Stimulated activated CD4-positive, alpha-beta T cell treated with anti-CD3 and anti-CD28 coated beads, Interleukin-15, amount 100 ng/mL, for 1 hour (primary cell): ENCODE data around the gene SCO2.

Experiments
- DNase-seq, 2 donors: peaks; one replicate each; pipeline ENCODE4 v3.0.0-alpha.2; 2020; ENCODE audit warnings: low read depth in 1 of 2, low spot score in 1 of 2

The SCO2 gene

GRCh38 chr22:50502628-50503474 lies 22.5 kb downstream of the SCO2 start:
- DNase-seq: no peak

DNA sequence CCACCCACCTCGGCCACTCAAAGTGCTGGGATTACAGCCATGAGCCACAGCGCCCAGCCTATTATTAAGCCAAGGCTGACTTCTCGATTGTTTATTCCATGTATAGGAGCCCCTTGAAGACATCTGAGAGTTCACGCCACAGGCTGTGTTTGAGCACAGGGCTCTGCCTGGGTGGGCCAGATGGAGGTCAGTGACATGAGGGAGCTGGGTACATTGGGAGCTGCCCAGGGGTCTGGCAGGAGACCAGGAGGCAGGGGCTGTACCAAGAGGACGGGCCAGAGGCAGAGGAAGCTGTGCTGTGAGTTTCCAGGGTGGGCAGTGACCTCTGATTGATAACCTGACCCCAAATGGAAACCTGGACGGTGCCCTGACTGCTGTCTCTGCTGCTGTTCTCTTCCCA lies 23.3 kb downstream of the SCO2 start:
- no peak for DNase-seq

DNA sequence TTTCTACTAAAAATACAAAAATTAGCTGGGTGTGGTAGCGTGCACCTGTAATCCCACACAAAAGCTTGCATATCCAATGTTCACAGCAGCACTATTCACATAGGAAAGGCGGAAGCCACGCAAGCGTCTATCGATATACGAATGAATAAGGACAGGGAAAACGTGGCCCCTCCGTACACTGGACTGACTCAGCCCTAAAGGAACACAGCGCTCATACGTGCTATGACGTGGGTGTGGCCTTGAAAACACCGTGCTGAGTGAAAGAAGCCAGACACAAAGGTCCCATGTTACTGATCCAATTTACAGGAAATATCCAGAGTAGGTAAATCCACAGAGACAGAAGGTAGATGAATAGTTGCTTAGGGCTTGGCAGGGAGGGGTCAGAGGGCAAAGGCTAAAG lies 24.9 kb downstream of the SCO2 start:
- no peak for DNase-seq

GRCh38 chr22:50498322-50498890 lies 27.0 kb downstream of the SCO2 start:
- peak; percentile 38 to 40 for DNase-seq

GRCh38 chr22:50497093-50497492 lies 28.3 kb downstream of the SCO2 start:
- DNase-seq: no peak

DNA sequence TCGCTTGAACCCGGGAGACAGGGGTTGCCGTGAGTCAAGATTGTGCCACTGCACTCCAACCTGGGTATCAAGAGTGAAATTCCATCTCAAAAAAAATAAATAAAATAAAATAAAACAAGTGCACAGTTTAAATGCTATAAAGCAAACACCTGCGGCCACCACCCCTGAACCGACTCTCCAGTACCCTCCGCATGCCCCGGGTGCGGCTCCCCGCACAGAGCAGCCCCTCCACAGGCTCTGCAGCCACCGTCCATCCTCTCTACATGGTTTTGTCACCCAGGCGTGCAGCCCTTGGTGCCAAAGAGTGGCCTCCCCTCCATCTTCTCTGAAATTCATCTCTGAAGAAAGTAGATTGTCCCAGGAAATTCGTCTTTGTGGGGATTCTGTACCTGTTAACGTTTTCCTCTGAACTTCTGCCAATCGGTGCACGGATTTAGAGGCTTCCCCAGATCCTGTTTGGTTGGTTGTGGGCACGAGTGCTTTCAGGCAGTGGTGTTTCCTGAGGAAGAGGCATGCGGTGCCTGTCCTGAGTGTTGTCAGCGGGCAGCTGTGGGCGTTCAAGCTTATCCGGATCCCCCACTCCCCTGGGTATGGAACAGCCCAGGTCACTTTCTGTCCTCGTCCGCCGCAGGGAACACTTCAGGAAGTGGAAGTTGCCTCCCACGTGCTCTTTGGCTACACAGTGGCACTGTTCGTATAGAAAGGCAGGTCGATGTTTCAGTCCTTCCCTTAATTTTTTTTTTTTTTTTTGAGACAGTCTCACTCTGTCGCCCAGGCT lies 34.7 kb downstream of the SCO2 start:
- no peak for DNase-seq

DNA sequence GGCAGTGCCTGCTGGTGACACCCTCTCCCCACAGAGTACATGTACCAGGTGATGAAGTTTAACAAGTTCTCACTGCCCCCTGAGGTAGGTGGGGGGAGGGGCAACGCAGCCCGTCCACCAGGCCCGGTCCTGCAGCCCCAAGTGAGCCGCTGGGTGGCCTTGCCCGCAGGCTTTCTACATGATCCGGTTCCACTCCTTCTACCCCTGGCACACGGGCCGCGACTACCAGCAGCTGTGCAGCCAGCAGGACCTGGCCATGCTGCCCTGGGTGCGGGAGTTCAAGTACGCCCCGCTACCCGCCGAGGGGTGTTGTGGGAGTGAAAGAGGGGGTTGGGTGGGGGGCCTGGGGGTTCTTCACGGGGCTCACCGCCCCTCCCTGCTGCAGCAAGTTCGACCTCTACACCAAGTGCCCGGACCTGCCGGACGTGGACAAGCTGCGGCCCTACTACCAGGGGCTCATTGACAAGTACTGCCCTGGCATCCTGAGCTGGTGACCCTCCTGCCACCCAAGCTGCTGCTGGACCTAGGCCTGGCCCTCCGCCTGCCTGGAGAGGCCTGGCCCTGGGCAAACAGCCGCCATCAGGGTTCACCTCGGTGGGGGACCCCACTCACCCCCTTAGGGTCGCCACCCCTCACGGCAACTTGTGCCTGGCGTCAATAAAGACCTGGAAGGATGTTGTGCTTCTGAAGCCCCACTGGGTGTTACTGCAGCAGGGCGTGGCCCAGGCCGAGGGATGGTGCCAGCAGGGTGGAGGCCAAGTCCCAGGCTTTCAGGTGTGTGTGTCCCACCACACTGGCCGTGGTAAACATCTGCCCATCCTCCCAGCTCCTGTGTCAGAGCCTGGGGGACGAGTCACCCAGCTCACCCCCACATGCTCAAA lies 35.8 kb downstream of the SCO2 start:
- no peak for DNase-seq

DNA sequence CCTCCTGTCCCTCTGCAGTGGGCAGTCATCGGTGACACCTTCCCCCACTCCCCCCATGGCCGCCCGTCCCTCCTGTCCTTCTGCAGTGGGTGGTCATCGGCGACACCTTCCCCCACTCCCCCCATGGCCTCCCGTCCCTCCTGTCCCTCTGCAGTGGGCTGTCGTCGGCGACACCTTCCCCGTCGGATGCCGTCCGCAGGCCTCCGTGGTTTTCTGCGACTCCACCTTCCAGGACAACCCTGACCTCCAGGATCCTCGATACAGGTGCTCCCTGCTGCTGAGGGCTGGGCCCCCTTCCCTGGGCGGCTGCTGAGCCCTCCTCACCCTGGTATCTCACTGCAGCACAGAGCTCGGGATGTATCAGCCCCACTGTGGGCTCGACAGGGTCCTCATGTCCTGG lies 36.5 kb downstream of the SCO2 start:
- DNase-seq: no peak

DNA sequence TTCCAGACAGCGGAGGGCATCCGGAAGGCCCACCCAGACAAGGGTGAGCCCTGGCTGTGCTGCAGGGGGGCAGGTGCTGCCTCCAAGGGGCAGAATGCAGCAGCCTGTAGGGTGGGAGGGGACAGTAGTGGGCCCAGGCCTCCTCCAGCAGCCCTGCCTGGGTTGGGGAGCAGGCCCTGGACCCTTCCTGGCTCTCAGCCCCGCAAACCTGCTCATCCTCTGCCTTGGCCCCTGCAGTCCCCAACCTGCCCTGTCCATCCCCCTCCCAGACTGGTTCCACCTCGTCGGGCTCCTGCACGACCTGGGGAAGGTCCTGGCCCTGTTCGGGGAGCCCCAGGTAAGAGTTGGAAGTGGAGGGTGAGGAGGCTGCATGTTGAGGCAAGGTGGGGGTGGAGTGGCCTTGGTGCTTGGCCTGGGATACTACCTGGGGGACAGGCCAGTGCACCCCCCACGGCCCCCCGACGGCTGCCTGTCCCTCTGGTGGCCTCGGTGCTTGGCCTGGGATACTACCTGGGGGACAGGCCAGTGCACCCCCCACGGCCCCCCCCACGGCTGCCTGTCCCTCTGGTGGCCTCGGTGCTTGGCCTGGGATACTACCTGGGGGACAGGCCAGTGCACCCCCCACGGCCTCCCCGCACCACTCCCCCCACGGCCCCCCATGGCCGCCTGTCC lies 37.3 kb downstream of the SCO2 start:
- no peak for DNase-seq

GRCh38 chr22:50487290-50488005 lies 38.0 kb downstream of the SCO2 start:
- DNase-seq: no peak

DNA sequence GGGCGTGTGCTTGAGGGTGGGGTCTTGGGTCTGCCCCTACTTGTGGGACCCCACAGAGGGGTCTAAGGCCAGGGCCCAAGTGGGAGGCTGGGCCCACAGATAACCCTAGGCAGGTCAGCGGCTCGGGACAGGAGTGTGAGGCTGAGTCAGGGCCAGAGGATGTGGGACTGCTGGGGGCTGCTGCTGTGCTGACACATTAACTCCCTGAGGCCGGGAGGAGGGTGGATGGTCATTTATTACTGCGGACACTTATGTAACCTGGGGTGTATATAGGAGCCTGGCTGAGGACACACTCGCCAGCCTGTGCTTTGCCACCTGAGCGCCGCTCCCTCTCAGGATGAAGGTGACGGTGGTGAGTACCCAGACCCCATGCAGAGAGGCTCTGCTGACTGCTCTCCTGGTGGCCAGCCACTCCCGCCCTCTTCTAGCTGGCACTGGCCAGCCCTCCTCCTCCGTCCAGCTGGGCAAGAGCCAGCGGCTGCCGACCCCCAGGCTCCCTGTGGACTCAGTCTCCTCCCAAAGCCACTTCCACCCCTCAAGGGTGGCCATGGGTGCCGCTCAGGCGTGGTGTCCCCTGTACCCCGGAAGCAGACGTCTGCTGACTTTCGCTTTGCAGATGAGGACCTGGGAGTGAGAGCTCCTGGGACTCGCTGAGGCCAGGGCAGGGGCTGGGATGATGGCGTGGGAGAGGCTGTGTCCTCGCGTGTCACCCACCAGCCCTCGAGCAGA lies 38.7 kb downstream of the SCO2 start, which contains the start of gene MIOX:
Gene MIOX (plus strand): TSS at position 299 of the 729 bp plus-strand sequence. CDS start 39 bp downstream, at position 338.
- DNase-seq: no peak

DNA sequence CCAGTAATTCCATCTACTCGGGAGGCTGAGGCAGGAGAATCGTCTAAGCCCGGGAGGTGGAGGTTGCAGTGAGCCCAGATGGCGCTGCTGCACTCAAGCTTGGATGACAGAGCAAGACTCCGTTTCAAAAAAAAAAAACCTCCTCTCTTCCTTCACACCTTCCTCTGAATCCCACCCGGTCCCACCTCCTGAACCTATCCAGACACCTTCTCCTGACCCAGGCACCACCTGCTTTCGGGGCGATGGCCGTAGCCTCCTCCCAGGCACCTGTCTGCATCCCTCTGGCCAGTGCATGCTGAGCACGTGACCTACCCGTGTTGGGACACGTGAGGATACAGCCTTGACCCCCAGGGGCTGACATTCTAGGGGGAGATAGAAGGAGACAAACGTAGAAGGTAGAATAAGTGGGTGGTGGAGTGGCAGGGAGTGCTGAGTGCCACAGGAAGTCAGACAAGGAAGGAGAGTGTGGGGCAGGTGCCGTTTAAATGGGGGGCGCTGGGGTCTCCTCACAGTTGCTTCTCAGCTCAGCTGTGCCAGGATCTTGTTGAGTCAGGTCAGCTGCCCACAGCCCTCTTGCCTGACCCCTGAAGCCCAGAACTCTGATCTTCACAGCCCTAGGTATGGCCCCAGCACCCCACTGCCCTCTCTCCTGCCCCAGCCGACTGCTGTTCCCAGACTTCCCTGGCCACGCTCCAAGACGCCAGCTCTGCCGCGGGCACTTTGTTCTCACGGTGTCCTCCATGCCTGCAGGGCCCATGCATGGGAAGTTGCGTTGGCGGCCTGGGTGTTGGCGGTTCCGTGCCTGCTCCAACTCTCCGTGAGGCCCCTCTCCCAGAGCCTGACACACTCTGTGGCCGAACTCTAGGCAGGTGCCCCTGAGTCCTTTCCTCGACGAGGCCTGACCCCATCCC lies 39.9 kb downstream of the SCO2 start:
- no peak for DNase-seq

DNA sequence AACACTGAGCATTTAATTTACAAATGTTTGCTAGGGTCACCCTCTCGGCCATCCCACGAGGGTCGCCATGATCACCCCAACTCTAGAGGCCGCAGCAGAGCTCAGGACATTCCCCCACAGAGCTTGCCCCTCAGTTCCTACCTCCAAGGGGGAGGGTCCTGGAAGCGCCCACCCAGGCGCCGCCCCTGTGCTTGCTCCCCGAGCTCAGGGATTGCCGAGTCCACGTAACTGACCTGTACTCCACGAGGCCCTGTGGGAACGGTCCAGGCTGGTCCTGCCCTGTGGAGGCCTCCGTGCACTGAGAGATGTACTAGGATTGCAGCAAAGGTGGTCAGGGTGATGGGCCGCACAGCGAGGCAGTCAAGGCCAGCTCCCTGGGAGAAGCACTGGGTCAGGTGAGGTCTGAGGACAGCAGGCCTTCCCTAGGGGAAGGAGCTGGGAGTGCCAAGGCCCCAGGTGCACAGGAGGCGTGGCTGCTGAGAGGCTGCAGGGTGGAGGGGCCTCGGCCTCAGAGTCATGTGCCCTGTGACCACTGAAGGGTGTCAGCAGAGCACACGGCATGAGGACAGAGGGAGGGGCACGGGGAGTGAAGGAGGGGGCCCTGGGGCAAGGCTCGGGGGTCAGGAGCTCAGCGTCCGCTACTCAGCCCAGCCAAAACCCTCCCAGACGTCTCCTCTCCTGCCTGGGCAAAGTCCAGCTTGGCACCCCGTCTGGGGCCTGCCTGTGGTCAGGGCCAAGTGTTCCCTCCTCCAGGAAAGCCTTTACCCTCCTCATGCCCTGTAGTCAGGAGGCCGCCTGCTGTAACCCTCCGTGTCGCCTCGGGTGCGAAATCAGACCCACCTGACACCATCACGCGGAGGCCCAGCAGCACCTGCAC lies 41.2 kb downstream of the SCO2 start:
- no peak for DNase-seq

GRCh38 chr22:50483556-50483955 lies 41.8 kb downstream of the SCO2 start:
- no peak for DNase-seq

- DNase-seq: no peak
Measured at GRCh38 chr22:50483106-50483505, 42.3 kb downstream of the SCO2 start.

DNA sequence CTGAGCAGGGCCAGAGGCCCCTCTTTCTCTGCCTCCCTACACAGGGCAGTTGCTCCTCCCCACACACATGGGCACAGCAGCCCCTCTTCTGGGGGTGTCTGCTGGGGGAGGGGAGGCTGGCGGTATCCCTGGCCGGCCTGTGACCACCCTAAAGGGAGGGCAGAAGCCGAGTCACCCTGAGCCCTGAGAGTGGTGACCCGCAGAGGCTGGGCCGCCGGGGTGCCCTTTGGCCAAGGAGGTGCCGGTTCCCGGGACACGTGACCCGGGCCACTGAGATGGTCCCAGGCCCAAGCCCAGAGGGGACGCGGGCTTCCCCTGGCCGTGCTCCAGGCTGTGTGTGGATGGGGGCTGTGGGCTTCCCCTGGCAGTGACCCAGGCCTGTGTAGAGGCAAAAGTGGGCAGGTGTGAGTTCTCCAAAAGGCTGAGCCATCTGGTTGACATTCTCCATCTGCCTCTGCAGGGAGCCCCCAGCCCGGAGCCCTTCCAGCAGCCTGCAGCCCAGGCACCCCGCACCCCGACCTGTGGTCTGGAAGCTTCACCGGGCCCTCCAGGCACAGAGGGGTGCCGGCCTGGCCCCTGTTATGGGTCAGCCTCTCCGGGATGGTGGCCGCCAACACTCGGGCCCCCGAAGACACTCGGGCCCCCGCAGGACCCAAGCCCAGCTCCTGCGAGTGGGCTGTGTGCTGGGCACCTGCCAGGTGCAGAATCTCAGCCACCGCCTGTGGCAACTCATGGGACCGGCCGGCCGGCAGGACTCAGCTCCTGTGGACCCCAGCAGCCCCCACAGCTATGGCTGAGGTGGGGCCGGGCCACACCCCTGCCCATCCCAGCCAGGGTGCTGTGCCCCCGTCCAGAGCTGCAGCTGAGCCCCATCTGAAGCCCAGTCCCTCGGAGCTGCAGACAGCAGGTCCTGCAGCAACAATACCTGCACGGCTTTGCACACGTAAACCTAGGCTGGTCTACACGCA lies 43.0 kb downstream of the SCO2 start:
- DNase-seq: no peak
